ENCODE measurements around the gene GRIK5. TPM values are rescaled to one million over a fixed set of nuclear protein-coding genes. Genes with fewer than 3 reads are reported as not detected.
A peak's percentile ranks its signal among the peaks of the same experiment; 100 is the strongest.

GRIK5 gene
- total and polyA plus RNA-seq, 2 experiments from 2014 or later, result 0.50 to 0.60 TPM

- H3K27ac ChIP-seq, result no peak overlapping the region
- H3K4me2 ChIP-seq, result no peak overlapping the region
- no peak for TF ChIP-seq CTCF (IDR thresholded peaks at IDR 0.05; ENCODE audit: poor library complexity)
- no peak for TF ChIP-seq EZH2 (IDR thresholded peaks at IDR 0.05; ENCODE audit: borderline replicate concordance)
- TF ChIP-seq EZH2phosphoT487 (IDR thresholded peaks at IDR 0.05; ENCODE audit: low read depth, severe bottlenecking, unreplicated experiment), result no peak
- H3K9me3 ChIP-seq (ENCODE audit: low read depth), result no peaks in the 10 kb centered on the region
- H2AFZ ChIP-seq, result no peak overlapping the region
- H3K27me3 ChIP-seq, result peaks cover 81% of the 10 kb centered on the region
- no peak overlapping the region for H3K4me3 ChIP-seq
- no peak for DNase-seq (ENCODE audit: low spot score)
- no peaks in the 10 kb centered on the region for H4K20me1 ChIP-seq (ENCODE audit: insufficient read depth, poor library complexity, severe bottlenecking)
- no peaks in the 10 kb centered on the region for H3K9me2 ChIP-seq (replicated peaks; ENCODE audit: insufficient read depth)
- H3K4me1 ChIP-seq (ENCODE audit: insufficient read depth), result no peaks in the 10 kb centered on the region
- 49% methylated on average over 12 of the region's 12 CpGs for WGBS (ENCODE audit: low lambda C conversion rate, missing lambda C conversion rate)
- H3K79me2 ChIP-seq, result no peaks in the 10 kb centered on the region
- no peaks in the 10 kb centered on the region for H3K36me3 ChIP-seq (replicated peaks; ENCODE audit: insufficient read depth, low read depth)
These were observed 73.8 kb downstream of the GRIK5 start for GRCh38 chr19:41995959-41996797.

GRCh38 chr19:41994994-41995958 lies 74.7 kb downstream of the GRIK5 start:
- no peak for TF ChIP-seq EZH2phosphoT487 (IDR thresholded peaks at IDR 0.05; ENCODE audit: low read depth, severe bottlenecking, unreplicated experiment)
- TF ChIP-seq EZH2 (IDR thresholded peaks at IDR 0.05; ENCODE audit: borderline replicate concordance), result no peak
- TF ChIP-seq CTCF (IDR thresholded peaks at IDR 0.05; ENCODE audit: poor library complexity), result no peak
- H3K9me3 ChIP-seq (ENCODE audit: low read depth), result no peaks in the 10 kb centered on the region
- H2AFZ ChIP-seq, result no peak overlapping the region
- H3K4me1 ChIP-seq (ENCODE audit: insufficient read depth), result no peaks in the 10 kb centered on the region
- no peaks in the 10 kb centered on the region for H3K36me3 ChIP-seq (replicated peaks; ENCODE audit: insufficient read depth, low read depth)
- H3K4me3 ChIP-seq, result no peak overlapping the region
- no peaks in the 10 kb centered on the region for H4K20me1 ChIP-seq (ENCODE audit: insufficient read depth, poor library complexity, severe bottlenecking)
- no peak for DNase-seq (ENCODE audit: low spot score)
- WGBS (ENCODE audit: low lambda C conversion rate, missing lambda C conversion rate), result 88% methylated on average over 19 of the region's 19 CpGs
- H3K9me2 ChIP-seq (replicated peaks; ENCODE audit: insufficient read depth), result no peaks in the 10 kb centered on the region
- no peak overlapping the region for H3K27ac ChIP-seq
- H3K4me2 ChIP-seq, result no peak overlapping the region
- no peaks in the 10 kb centered on the region for H3K79me2 ChIP-seq
- H3K27me3 ChIP-seq, result peaks cover 80% of the 10 kb centered on the region

- Histone ChIP-seq H3K4me1 (ENCODE audit: insufficient read depth) (no peaks in the 10 kb centered on the region), H3K27ac (no peak overlapping the region), H3K9me3 (ENCODE audit: low read depth) (no peaks in the 10 kb centered on the region), H3K79me2 (no peaks in the 10 kb centered on the region), H3K27me3 (peaks cover 76% of the 10 kb centered on the region), H3K9me2 (replicated peaks; ENCODE audit: insufficient read depth) (no peaks in the 10 kb centered on the region), H4K20me1 (ENCODE audit: insufficient read depth, poor library complexity, severe bottlenecking) (no peaks in the 10 kb centered on the region), H3K4me3 (no peak overlapping the region), H2AFZ (no peak overlapping the region), H3K36me3 (replicated peaks; ENCODE audit: insufficient read depth, low read depth) (no peaks in the 10 kb centered on the region), H3K4me2 (peak overlapping the region; percentile 89)
- no peak for DNase-seq (ENCODE audit: low spot score)
- whole genome bisulfite sequencing (ENCODE audit: low lambda C conversion rate, missing lambda C conversion rate), result 63% methylated on average over 4 of the region's 13 CpGs
- TF ChIP-seq EZH2phosphoT487 (IDR thresholded peaks at IDR 0.05; ENCODE audit: low read depth, severe bottlenecking, unreplicated experiment) (no peak), CTCF (IDR thresholded peaks at IDR 0.05; ENCODE audit: poor library complexity) (no peak), EZH2 (IDR thresholded peaks at IDR 0.05; ENCODE audit: borderline replicate concordance) (no peak)
These were observed 75.5 kb downstream of the GRIK5 start for GRCh38 chr19:41994521-41994971.
